ENCODE results near the gene EML6. TPM values are rescaled to one million over a fixed set of nuclear protein-coding genes. Genes with fewer than 3 reads are reported as not detected.

EML6 gene
- total and polyA plus RNA-seq, 2 of the 8 experiments (the other 6 are each of a cell fraction or from before 2014, with no cell fraction given), result 1.2 to 1.6 TPM

- TF ChIP-seq, protein P1, sequence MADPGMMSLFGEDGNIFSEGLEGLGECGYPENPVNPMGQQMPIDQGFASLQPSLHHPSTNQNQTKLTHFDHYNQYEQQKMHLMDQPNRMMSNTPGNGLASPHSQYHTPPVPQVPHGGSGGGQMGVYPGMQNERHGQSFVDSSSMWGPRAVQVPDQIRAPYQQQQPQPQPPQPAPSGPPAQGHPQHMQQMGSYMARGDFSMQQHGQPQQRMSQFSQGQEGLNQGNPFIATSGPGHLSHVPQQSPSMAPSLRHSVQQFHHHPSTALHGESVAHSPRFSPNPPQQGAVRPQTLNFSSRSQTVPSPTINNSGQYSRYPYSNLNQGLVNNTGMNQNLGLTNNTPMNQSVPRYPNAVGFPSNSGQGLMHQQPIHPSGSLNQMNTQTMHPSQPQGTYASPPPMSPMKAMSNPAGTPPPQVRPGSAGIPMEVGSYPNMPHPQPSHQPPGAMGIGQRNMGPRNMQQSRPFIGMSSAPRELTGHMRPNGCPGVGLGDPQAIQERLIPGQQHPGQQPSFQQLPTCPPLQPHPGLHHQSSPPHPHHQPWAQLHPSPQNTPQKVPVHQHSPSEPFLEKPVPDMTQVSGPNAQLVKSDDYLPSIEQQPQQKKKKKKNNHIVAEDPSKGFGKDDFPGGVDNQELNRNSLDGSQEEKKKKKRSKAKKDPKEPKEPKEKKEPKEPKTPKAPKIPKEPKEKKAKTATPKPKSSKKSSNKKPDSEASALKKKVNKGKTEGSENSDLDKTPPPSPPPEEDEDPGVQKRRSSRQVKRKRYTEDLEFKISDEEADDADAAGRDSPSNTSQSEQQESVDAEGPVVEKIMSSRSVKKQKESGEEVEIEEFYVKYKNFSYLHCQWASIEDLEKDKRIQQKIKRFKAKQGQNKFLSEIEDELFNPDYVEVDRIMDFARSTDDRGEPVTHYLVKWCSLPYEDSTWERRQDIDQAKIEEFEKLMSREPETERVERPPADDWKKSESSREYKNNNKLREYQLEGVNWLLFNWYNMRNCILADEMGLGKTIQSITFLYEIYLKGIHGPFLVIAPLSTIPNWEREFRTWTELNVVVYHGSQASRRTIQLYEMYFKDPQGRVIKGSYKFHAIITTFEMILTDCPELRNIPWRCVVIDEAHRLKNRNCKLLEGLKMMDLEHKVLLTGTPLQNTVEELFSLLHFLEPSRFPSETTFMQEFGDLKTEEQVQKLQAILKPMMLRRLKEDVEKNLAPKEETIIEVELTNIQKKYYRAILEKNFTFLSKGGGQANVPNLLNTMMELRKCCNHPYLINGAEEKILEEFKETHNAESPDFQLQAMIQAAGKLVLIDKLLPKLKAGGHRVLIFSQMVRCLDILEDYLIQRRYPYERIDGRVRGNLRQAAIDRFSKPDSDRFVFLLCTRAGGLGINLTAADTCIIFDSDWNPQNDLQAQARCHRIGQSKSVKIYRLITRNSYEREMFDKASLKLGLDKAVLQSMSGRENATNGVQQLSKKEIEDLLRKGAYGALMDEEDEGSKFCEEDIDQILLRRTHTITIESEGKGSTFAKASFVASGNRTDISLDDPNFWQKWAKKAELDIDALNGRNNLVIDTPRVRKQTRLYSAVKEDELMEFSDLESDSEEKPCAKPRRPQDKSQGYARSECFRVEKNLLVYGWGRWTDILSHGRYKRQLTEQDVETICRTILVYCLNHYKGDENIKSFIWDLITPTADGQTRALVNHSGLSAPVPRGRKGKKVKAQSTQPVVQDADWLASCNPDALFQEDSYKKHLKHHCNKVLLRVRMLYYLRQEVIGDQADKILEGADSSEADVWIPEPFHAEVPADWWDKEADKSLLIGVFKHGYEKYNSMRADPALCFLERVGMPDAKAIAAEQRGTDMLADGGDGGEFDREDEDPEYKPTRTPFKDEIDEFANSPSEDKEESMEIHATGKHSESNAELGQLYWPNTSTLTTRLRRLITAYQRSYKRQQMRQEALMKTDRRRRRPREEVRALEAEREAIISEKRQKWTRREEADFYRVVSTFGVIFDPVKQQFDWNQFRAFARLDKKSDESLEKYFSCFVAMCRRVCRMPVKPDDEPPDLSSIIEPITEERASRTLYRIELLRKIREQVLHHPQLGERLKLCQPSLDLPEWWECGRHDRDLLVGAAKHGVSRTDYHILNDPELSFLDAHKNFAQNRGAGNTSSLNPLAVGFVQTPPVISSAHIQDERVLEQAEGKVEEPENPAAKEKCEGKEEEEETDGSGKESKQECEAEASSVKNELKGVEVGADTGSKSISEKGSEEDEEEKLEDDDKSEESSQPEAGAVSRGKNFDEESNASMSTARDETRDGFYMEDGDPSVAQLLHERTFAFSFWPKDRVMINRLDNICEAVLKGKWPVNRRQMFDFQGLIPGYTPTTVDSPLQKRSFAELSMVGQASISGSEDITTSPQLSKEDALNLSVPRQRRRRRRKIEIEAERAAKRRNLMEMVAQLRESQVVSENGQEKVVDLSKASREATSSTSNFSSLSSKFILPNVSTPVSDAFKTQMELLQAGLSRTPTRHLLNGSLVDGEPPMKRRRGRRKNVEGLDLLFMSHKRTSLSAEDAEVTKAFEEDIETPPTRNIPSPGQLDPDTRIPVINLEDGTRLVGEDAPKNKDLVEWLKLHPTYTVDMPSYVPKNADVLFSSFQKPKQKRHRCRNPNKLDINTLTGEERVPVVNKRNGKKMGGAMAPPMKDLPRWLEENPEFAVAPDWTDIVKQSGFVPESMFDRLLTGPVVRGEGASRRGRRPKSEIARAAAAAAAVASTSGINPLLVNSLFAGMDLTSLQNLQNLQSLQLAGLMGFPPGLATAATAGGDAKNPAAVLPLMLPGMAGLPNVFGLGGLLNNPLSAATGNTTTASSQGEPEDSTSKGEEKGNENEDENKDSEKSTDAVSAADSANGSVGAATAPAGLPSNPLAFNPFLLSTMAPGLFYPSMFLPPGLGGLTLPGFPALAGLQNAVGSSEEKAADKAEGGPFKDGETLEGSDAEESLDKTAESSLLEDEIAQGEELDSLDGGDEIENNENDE (IDR thresholded peaks at IDR 0.05; ENCODE audit: insufficient replicate concordance, low read length), result no peak
- TF ChIP-seq TAF1 (IDR thresholded peaks at IDR 0.05; ENCODE audit: low read depth, low read length) (no peak), NANOG (IDR thresholded peaks at IDR 0.05; ENCODE audit: insufficient read depth, low read depth, low read length, poor library complexity, severe bottlenecking) (no peak), NRF1 (IDR thresholded peaks at IDR 0.05; ENCODE audit: low read depth, low read length) (no peak), GABPA (IDR thresholded peaks at IDR 0.05; ENCODE audit: borderline replicate concordance, insufficient read depth, low read length) (no peak), HDAC6 (IDR thresholded peaks at IDR 0.05; ENCODE audit: low read depth, low read length) (no peak), SAP30 (IDR thresholded peaks at IDR 0.05; ENCODE audit: insufficient read depth, insufficient replicate concordance, low read length) (no peak), MAFK (IDR thresholded peaks at IDR 0.05; ENCODE audit: low read depth, low read length) (no peak), POLR2AphosphoS5 (IDR thresholded peaks at IDR 0.05; ENCODE audit: low read depth, low read length) (no peak), POU5F1 (IDR thresholded peaks at IDR 0.05; ENCODE audit: low read depth, low read length) (no peak), YY1 (IDR thresholded peaks at IDR 0.05; ENCODE audit: low read depth, low read length) (no peak)
- TF ChIP-seq, protein P2, sequence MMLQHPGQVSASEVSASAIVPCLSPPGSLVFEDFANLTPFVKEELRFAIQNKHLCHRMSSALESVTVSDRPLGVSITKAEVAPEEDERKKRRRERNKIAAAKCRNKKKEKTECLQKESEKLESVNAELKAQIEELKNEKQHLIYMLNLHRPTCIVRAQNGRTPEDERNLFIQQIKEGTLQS (IDR thresholded peaks at IDR 0.05; ENCODE audit: insufficient read depth, low read depth, low read length), result no peak
Observed at GRCh38 chr2:54904836-54905235, 181.4 kb downstream of the EML6 start (continued).
